ENCODE data around the gene UBE2E1.
"Not testable (repeated sequence)": the region's sequence is repeated elsewhere in the genome, so short reads cannot be mapped to it uniquely, and the experiment has no call there.

DNA sequence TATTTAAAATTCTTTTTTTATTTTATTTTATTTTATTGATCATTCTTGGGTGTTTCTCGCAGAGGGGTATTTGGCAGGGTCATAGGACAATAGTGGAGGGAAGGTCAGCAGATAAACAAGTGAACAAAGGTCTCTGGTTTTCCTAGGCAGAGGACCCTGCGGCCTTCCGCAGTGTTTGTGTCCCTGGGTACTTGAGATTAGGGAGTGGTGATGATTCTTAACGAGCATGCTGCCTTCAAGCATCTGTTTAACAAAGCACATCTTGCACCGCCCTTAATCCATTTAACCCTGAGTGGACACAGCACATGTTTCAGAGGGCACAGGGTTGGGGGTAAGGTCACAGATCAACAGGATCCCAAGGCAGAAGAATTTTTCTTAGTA lies 64.9 kb downstream of the UBE2E1 start:
- TF ChIP-seq, protein P1, sequence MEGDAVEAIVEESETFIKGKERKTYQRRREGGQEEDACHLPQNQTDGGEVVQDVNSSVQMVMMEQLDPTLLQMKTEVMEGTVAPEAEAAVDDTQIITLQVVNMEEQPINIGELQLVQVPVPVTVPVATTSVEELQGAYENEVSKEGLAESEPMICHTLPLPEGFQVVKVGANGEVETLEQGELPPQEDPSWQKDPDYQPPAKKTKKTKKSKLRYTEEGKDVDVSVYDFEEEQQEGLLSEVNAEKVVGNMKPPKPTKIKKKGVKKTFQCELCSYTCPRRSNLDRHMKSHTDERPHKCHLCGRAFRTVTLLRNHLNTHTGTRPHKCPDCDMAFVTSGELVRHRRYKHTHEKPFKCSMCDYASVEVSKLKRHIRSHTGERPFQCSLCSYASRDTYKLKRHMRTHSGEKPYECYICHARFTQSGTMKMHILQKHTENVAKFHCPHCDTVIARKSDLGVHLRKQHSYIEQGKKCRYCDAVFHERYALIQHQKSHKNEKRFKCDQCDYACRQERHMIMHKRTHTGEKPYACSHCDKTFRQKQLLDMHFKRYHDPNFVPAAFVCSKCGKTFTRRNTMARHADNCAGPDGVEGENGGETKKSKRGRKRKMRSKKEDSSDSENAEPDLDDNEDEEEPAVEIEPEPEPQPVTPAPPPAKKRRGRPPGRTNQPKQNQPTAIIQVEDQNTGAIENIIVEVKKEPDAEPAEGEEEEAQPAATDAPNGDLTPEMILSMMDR (IDR thresholded peaks at IDR 0.05; ENCODE audit: low read depth, low read length), result not testable (repeated sequence)
- not testable (repeated sequence) for TF ChIP-seq POLR2A (IDR thresholded peaks at IDR 0.05; ENCODE audit: extremely low read depth, insufficient read length); MYC (IDR thresholded peaks at IDR 0.05; ENCODE audit: low read depth, low read length)
- TF ChIP-seq, protein P2, sequence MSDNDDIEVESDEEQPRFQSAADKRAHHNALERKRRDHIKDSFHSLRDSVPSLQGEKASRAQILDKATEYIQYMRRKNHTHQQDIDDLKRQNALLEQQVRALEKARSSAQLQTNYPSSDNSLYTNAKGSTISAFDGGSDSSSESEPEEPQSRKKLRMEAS (IDR thresholded peaks at IDR 0.05; ENCODE audit: low read depth, low read length), result not testable (repeated sequence)

Data from NB4 (cell line).